A549 treated with GW870086 at 1 μM for 4 hours (cell line): ENCODE data around the gene WDR48. TPM values are rescaled to one million over a fixed set of nuclear protein-coding genes. Genes with fewer than 3 reads are reported as not detected.

ENCODE experiments used
- total RNA-seq: library from RNA; stranded (reverse); fragments of 200-300 nt; extraction: Qiagen RNA extraction; gene quantifications from 5 replicates; pipeline ENCODE4 v1.2.3, GENCODE V29; 2022; ENCODE audit warnings: low read depth

The WDR48 gene
- 16.8 to 22.9 TPM (median 21.2 TPM) in 5 replicates for total RNA-seq

GRCh38 chr3:39051649-39052561, at the start of gene WDR48, which contains the start of gene SCN11A:
Gene WDR48, plus strand, starts transcription at chr3:39052016. Its CDS starts 10 bp downstream, at chr3:39052026.
Gene SCN11A, minus strand, starts transcription at chr3:39051944. Its CDS starts 101,582 bp downstream, at chr3:38950362.

GRCh38 chr3:39107388-39108199, 55.8 kb downstream of the WDR48 start, which contains the start of the genes GORASP1 and TTC21A:
Gene GORASP1, minus strand, starts transcription at chr3:39107627. Its CDS starts 86 bp downstream, at chr3:39107541.
Gene TTC21A, plus strand, starts transcription at chr3:39107680. Its CDS starts 158 bp downstream, at chr3:39107838.

Other genes starting within 250 kb of the WDR48 start
- gene SCN10A, start 235.8 kb upstream of the WDR48 start, total RNA-seq: not detected in 5 replicates
- 0.02 TPM in 1 of 5 replicates, not detected in the others for gene SCN11A, start 72 bp upstream of the WDR48 start, total RNA-seq
- 30.6 to 39.3 TPM (median 36.6 TPM) in 5 replicates for gene GORASP1, start 55.6 kb downstream of the WDR48 start, total RNA-seq
- 1.3 to 2.5 TPM (median 1.9 TPM) in 5 replicates for gene TTC21A, start 55.7 kb downstream of the WDR48 start, total RNA-seq
- gene CSRNP1, start 101.6 kb downstream of the WDR48 start, total RNA-seq: 17.7 to 25.6 TPM (median 22.8 TPM) in 5 replicates
- gene XIRP1, start 140.6 kb downstream of the WDR48 start, total RNA-seq: 0.15 to 0.35 TPM (median 0.25 TPM) in 5 replicates
- 0.03 to 0.08 TPM (median 0.05 TPM) in 3 of 5 replicates, not detected in the others for gene CX3CR1, start 228.0 kb downstream of the WDR48 start, total RNA-seq